Measurements from ENCODE around the gene DUSP16.
"Not testable (repeated sequence)": the region's sequence is repeated elsewhere in the genome, so short reads cannot be mapped to it uniquely, and the experiment has no call there.

Gene DUSP16

DNA sequence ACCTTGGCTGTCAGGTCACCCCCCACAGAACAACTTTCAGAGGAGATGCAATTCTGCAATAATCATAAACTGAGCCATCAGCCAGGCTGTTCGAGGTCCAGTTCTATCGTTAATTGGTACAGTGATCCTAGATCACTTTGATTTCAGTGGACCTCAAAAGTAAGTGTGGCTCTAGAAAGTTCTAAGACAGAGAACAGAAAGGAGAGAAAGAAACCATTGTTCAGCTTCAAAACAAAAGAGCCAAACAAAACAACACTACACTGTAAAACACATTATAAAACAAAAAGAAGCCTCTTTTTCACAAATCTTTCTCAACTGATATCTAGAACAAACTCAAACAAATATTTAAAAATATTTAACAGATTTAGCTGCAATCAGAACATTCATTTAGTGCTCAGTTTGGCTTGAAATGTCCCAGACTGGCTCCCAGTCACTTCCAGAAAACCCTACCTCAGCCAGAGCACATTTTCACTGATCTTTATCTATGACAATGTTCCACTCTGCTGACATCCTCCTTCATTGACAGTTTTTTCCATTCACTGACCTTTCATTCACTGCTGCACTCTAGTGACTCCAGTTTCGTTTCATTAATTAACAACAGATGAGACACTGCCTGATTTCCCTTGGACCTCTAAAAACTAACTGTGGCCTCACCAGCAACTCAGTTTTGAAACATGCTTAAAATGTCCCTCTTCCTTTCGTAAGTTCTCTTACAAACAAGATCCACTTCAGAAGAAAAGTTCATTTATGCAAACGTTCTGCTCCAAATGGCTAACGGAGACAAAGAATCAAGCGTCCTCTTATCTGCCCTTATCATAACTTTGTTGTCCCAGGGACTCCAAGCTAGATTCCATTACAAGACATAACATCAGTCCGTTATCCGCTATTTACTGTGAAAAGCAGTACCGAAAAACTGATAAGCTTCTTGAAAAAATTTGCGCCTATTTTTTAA lies 56.8 kb downstream of the DUSP16 start:
- DNase-seq: peak; percentile 24
- H3K4me3 ChIP-seq (ENCODE audit: low read depth, low read length): no peak overlapping the region
- in situ Hi-C loops (cut with HindIII; ENCODE audit: low pct_ligation_motif_present, low sequenced_read_pairs): no loop called here

DNA sequence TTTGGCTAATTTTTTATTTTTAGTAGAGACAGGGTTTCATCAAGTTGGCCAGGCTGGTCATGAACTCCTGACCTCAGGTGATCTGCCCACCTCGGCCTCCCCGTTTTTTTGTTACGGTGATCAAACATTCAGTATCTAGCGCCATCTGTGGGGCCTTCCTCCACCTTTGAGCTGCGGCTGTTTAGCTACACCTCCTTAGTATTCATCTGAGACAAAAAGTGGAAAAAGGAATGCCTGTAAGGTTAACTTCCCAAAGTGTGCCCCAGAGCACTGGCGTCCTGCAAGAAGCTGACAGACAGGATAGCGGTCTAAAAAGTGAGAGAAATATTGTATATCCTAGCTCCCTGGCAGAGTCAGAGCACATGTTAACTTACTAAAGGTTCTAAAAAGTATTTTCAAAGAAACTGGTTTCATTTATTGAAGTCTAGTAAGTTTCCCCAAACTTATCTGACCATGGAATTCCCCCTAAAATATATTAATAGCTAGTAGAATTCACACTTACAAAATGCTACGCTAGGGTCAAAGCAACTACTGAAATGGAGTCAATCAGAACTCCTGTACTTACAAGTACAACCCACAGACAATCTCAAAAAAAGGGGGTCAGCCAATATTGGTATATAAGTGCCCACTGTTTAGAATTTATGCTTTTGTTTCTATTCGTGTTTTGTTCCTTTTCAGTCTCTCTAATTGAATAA lies 59.1 kb downstream of the DUSP16 start:
- no peaks in the 10 kb centered on the region for H3K27me3 ChIP-seq (replicated peaks)
- H3K4me3 ChIP-seq (ENCODE audit: low read depth, low read length): no peak overlapping the region
- no peaks in the 10 kb centered on the region for H3K36me3 ChIP-seq (replicated peaks)
- TF ChIP-seq, protein P1, sequence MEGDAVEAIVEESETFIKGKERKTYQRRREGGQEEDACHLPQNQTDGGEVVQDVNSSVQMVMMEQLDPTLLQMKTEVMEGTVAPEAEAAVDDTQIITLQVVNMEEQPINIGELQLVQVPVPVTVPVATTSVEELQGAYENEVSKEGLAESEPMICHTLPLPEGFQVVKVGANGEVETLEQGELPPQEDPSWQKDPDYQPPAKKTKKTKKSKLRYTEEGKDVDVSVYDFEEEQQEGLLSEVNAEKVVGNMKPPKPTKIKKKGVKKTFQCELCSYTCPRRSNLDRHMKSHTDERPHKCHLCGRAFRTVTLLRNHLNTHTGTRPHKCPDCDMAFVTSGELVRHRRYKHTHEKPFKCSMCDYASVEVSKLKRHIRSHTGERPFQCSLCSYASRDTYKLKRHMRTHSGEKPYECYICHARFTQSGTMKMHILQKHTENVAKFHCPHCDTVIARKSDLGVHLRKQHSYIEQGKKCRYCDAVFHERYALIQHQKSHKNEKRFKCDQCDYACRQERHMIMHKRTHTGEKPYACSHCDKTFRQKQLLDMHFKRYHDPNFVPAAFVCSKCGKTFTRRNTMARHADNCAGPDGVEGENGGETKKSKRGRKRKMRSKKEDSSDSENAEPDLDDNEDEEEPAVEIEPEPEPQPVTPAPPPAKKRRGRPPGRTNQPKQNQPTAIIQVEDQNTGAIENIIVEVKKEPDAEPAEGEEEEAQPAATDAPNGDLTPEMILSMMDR (IDR thresholded peaks at IDR 0.05; ENCODE audit: low read depth, low read length, missing control alignments): no peak
- H3K27ac ChIP-seq: no peak overlapping the region
- in situ Hi-C loops (cut with HindIII; ENCODE audit: low pct_ligation_motif_present, low sequenced_read_pairs): no loop called here
- DNase-seq: no peak

More for the DNA sequence above, 56.8 kb downstream of the DUSP16 start:
- Histone ChIP-seq H3K27ac (peak overlapping the region; percentile 46), H3K27me3 (replicated peaks) (no peaks in the 10 kb centered on the region), H3K36me3 (replicated peaks) (no peaks in the 10 kb centered on the region)
- TF ChIP-seq, protein P1 (IDR thresholded peaks at IDR 0.05; ENCODE audit: low read depth, low read length, missing control alignments): no peak

DNA sequence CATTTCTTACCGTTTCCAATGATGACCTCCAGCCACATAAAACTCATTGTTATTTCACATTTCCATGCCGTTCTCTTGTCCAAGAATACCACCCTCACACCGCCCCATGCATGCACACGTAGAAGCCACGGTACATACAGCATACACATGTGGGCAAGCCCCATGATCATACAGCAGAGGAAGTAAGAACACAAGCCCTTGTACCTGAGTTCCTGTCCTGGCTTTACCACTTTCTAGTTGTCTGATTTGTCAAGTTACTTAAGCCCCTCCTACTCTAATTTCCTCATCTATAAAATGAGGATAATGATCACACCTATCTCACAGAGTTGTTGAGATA lies 59.9 kb downstream of the DUSP16 start:
- no peak overlapping the region for H3K27ac ChIP-seq
- TF ChIP-seq, protein P1 (IDR thresholded peaks at IDR 0.05; ENCODE audit: low read depth, low read length, missing control alignments): no peak
- no peak overlapping the region for H3K4me3 ChIP-seq (ENCODE audit: low read depth, low read length)
- H3K36me3 ChIP-seq (replicated peaks): no peaks in the 10 kb centered on the region
- no peaks in the 10 kb centered on the region for H3K27me3 ChIP-seq (replicated peaks)
- DNase-seq: no peak
- in situ Hi-C loops (cut with HindIII; ENCODE audit: low pct_ligation_motif_present, low sequenced_read_pairs): no loop called here

DNA sequence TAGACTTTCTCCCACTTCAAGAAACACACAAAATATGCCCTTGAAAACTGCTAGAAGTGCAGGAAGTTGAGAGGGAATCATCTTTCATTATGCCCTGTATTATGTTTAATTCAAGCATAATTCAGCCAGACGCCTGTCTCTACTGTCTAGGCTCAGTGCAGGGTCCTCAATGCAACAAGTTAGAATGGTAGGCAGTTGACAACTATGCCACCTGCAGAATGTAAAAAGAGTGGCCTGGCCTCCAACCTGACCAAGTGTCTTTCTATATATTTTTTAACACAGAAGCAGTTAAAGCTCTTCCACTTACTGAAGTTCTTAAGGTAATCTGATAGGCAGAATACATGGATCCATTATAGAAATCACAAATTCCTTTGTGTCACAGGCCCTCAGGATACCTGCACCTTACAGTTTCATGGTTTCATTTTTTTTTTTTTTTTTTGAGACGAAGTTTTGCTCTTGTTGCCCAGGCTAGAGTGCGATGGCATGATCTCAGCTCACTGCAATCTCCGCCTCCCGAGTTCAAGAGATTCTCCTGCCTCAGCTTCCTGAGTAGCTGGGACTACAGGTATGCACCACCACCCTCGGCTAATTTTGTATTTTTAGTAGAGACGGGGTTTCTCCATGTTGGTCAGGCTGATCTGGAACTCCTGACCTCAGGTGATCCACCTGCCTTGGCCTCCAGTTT lies 60.4 kb downstream of the DUSP16 start:
- H3K27ac ChIP-seq; H3K4me3 ChIP-seq (ENCODE audit: low read depth, low read length); DNase-seq: not testable (repeated sequence)

DNA sequence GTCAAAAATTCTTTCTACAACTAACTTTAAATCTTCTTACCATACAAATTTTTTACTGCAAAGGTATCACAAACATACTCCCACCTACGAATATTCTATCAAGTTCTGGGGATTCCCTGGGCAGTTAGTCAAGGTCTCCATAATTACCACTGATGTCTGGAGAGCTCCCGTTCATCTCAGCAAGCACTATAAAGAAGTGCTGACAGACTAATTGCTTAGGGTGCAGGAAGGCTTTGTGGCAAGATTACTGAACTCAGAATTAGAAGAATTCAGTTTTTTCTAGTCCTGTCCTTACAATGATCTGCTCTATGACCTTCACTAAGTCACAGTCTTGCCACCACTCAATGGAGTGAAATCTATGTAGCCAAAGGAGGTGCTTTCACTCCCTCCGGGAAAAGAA lies 61.5 kb downstream of the DUSP16 start:
- no peak for DNase-seq
- in situ Hi-C loops (cut with HindIII; ENCODE audit: low pct_ligation_motif_present, low sequenced_read_pairs): no loop called here
- Histone ChIP-seq H3K36me3 (replicated peaks) (no peaks in the 10 kb centered on the region), H3K27ac (no peak overlapping the region), H3K4me3 (ENCODE audit: low read depth, low read length) (no peak overlapping the region), H3K27me3 (replicated peaks) (no peaks in the 10 kb centered on the region)
- TF ChIP-seq, protein P1 (IDR thresholded peaks at IDR 0.05; ENCODE audit: low read depth, low read length, missing control alignments): no peak

More for the DNA sequence above, 60.4 kb downstream of the DUSP16 start:
- in situ Hi-C loops (cut with HindIII; ENCODE audit: low pct_ligation_motif_present, low sequenced_read_pairs); H3K27me3 ChIP-seq (replicated peaks); H3K36me3 ChIP-seq (replicated peaks): not testable (repeated sequence)
